ENCODE results near the gene TSPEAR.
"Not testable (repeated sequence)": the region's sequence is repeated elsewhere in the genome, so short reads cannot be mapped to it uniquely, and the experiment has no call there.

The TSPEAR gene

DNA sequence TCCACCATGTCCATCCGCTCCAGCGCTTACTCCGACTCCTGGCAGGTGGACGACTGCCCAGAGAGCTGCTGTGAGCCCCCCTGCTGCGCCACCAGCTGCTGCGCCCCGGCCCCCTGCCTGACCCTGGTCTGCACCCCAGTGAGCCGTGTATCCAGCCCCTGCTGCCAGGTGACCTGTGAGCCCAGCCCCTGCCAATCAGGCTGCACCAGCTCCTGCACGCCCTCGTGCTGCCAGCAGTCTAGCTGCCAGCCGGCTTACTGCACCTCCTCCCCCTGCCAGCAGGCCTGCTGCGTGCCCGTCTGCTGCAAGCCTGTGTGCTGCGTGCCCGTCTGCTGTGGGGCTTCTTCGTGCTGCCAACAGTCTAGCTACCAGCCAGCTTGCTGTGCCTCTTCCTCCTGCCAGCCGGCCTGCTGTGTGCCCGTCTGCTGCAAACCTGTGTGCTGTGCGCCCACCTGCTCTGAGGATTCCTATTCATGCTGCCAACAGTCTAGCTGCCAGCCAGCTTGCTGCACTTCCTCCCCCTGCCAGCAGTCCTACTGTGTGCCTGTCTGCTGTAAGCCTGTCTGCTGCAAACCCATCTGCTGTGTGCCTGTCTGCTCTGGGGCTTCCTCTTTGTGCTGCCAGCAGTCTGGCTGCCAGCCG is 84.1 kb downstream of the TSPEAR start:
- H3K27me3 Mint-ChIP-seq (ENCODE audit: low read depth); H3K4me3 Mint-ChIP-seq; H3K4me1 Mint-ChIP-seq (ENCODE audit: low read depth); H3K27ac Mint-ChIP-seq; DNase-seq (ENCODE audit: low spot score): not testable (repeated sequence)
- Mint-ChIP-seq H3K9me3 (peaks cover 55% of the 10 kb centered on the region), H3K36me3 (ENCODE audit: low read depth) (peaks cover 17% of the 10 kb centered on the region)

DNA sequence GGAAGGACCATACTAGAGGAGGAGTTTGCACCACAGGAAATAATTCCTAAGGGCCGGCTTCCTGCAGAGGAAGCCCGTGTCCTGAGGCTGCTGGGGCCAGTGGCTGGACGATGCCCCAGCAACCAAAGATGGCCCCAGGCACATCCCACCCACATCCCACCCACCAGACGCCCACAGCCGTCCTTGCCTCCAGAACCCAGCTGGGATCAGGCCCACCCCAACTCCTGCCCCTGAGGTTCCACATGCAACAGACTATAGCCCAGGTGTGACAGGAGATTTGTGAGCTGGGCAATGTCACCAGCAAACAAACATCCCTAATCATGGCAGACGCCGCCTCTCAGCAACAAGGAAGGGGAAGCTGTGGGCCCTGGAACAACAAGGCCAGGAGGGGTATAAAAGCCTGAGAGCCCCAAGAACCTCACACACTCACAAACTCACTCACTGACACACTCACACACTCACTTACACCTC is 84.7 kb downstream of the TSPEAR start, which contains the start of gene KRTAP10-9:
Gene KRTAP10-9 (plus strand): TSS at position 421 of the 471 bp plus-strand sequence. CDS start 79 bp downstream, outside the sequence.
- peaks cover 6% of the 10 kb centered on the region for H3K4me1 Mint-ChIP-seq (ENCODE audit: low read depth)
- peaks cover 3% of the 10 kb centered on the region for H3K27me3 Mint-ChIP-seq (ENCODE audit: low read depth)
- H3K27ac Mint-ChIP-seq: no peak within 1 kb of the TSS
- H3K36me3 Mint-ChIP-seq (ENCODE audit: low read depth): peaks cover 14% of the 10 kb centered on the region
- no peak for DNase-seq (ENCODE audit: low spot score)
- H3K4me3 Mint-ChIP-seq: no peak within 1 kb of the TSS
- H3K9me3 Mint-ChIP-seq: peaks cover 55% of the 10 kb centered on the region

DNA sequence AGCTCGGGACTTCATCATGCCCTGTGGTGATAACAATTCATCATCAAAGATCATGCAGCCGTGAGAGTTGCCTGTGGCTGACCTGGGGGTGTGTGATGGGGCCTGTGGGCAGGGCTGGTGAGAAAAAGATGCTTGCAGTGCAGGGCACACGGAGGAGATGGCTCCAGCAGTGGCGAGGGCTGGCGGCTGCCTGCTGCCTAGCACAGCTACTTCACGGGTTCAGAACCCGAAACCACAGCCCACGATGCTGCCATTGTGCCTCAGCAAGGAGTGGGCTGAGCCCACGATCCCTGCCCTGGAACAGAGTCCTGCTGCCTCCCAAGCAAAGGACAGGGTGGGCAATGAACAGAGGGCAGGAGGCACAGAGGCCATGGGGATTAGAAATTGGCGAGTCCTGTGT is 85.1 kb downstream of the TSPEAR start:
- peaks cover 6% of the 10 kb centered on the region for H3K4me1 Mint-ChIP-seq (ENCODE audit: low read depth)
- H3K9me3 Mint-ChIP-seq: peaks cover 52% of the 10 kb centered on the region
- no peak overlapping the region for H3K4me3 Mint-ChIP-seq
- DNase-seq (ENCODE audit: low spot score): no peak
- H3K36me3 Mint-ChIP-seq (ENCODE audit: low read depth): peaks cover 12% of the 10 kb centered on the region
- H3K27ac Mint-ChIP-seq: no peak overlapping the region
- peaks cover 3% of the 10 kb centered on the region for H3K27me3 Mint-ChIP-seq (ENCODE audit: low read depth)

DNA sequence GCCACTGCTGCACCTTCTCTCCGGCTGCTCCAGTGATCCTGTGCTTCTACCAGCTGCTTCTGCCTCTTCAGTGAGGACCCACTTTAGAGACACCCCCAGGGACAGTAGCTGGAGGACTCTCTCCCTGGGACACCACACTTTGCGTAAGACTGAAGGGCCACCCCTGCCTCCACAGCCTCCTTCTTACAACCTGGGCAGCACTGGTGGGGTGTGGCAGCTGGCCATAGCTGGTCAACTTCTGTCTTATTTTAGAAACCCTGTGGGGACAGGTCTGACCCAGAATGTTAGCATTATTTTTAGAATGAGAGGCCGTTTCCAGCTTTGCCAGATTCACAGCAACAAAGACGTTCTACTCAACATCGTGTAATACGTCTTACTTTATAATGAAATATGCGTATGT is 85.6 kb downstream of the TSPEAR start:
- no peak overlapping the region for H3K4me3 Mint-ChIP-seq
- peaks cover 6% of the 10 kb centered on the region for H3K4me1 Mint-ChIP-seq (ENCODE audit: low read depth)
- DNase-seq (ENCODE audit: low spot score): no peak
- H3K36me3 Mint-ChIP-seq (ENCODE audit: low read depth): peaks cover 10% of the 10 kb centered on the region
- no peak overlapping the region for H3K27ac Mint-ChIP-seq
- peaks cover 49% of the 10 kb centered on the region for H3K9me3 Mint-ChIP-seq
- peaks cover 3% of the 10 kb centered on the region for H3K27me3 Mint-ChIP-seq (ENCODE audit: low read depth)

DNA sequence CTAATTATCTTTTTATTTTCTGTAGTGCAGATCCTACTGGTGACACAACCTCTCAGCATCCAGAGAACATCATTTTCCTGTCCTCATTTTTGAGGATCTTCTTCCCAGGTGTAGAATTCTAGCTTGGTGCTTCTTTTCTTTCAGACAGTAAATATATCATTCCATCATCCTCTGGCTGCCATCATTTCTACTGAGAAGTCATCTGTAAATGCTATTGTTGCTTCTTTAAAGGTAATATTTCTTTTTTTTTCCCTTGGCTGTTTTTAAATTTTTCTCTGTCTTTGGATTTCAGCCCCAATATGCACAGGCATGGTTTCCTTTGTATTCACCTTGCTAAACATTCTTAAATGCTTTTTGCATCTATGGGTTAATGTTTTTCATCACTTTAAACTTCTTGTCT is 87.8 kb downstream of the TSPEAR start:
- Mint-ChIP-seq H3K4me1 (ENCODE audit: low read depth) (peaks cover 8% of the 10 kb centered on the region), H3K4me3 (no peak overlapping the region), H3K9me3 (peaks cover 60% of the 10 kb centered on the region), H3K27ac (no peak overlapping the region), H3K36me3 (ENCODE audit: low read depth) (peaks cover 26% of the 10 kb centered on the region), H3K27me3 (ENCODE audit: low read depth) (peaks cover 3% of the 10 kb centered on the region)
- DNase-seq (ENCODE audit: low spot score): no peak

DNA sequence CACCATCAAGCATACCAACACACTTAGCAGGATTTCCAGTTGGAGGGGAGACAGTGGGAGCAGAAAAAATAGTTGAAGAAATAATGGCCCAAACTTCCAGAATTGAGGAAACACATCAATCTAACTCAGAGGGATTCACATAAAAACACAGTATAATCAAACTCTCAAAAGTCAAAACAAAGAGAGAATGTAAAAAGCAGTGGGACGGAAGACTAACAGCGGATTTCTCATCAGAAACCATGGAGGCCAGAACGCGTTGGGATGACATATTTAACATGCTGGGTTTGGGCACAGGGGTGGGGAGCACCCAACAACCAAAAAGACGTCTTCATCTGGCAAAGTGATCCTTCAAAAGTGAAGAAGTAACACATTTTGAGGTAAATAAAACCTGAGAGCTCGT is 91.5 kb downstream of the TSPEAR start:
- peaks cover 3% of the 10 kb centered on the region for H3K27me3 Mint-ChIP-seq (ENCODE audit: low read depth)
- H3K4me3 Mint-ChIP-seq: no peak overlapping the region
- no peak overlapping the region for H3K27ac Mint-ChIP-seq
- peaks cover 63% of the 10 kb centered on the region for H3K9me3 Mint-ChIP-seq
- peaks cover 30% of the 10 kb centered on the region for H3K36me3 Mint-ChIP-seq (ENCODE audit: low read depth)
- no peak for DNase-seq (ENCODE audit: low spot score)
- peaks cover 9% of the 10 kb centered on the region for H3K4me1 Mint-ChIP-seq (ENCODE audit: low read depth)

DNA sequence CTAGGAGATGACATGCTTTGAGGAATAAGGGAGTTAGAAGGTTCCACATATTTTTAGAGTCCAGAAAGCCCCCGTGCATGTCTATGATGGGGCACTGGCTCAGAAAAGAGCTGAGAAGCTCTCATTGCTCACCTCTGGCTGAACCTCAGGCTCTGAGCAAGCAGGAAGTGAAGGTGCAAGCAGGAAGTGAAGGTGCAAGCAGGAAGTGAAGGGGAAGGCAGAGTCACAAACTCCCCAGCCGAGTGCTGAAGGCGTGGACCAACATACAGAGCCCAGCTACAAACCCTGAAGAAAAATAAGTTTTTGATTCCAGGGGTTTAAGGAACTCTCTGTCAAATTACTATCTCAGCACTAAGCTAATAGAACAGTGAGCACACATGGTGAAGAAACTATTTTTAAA is 92.5 kb downstream of the TSPEAR start:
- H3K4me1 Mint-ChIP-seq (ENCODE audit: low read depth): peaks cover 9% of the 10 kb centered on the region
- H3K4me3 Mint-ChIP-seq: peak overlapping the region; percentile 62
- H3K36me3 Mint-ChIP-seq (ENCODE audit: low read depth): peaks cover 26% of the 10 kb centered on the region
- H3K9me3 Mint-ChIP-seq: peaks cover 53% of the 10 kb centered on the region
- peak; percentile 15 for DNase-seq (ENCODE audit: low spot score)
- H3K27ac Mint-ChIP-seq: peak overlapping the region; percentile 73
- H3K27me3 Mint-ChIP-seq (ENCODE audit: low read depth): peaks cover under 1% of the 10 kb centered on the region

DNA sequence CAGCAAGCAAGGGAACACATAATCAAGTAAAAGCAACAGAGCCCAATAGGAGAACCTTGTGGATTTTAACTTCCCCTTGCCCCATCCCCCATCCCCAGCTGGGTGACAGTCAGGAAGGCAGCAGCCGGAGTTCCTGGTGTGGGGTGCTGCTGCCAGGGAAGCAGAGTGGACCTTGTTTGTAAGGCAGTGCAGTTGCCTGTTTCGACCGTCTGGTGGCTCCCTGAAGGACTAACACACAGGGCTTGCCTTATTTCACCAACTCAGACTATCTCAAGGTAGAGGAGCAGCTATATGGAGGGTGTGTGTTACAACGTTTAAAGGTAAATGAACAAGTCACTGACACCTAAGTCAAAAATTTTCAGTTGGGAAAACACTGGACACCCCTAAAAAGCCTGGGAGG is 92.9 kb downstream of the TSPEAR start:
- H3K27me3 Mint-ChIP-seq (ENCODE audit: low read depth): no peaks in the 10 kb centered on the region
- peaks cover 49% of the 10 kb centered on the region for H3K9me3 Mint-ChIP-seq
- H3K27ac Mint-ChIP-seq: peak overlapping the region; percentile 73
- no peak for DNase-seq (ENCODE audit: low spot score)
- H3K4me1 Mint-ChIP-seq (ENCODE audit: low read depth): peaks cover 9% of the 10 kb centered on the region
- peaks cover 26% of the 10 kb centered on the region for H3K36me3 Mint-ChIP-seq (ENCODE audit: low read depth)
- H3K4me3 Mint-ChIP-seq: peak overlapping the region; percentile 62

DNA sequence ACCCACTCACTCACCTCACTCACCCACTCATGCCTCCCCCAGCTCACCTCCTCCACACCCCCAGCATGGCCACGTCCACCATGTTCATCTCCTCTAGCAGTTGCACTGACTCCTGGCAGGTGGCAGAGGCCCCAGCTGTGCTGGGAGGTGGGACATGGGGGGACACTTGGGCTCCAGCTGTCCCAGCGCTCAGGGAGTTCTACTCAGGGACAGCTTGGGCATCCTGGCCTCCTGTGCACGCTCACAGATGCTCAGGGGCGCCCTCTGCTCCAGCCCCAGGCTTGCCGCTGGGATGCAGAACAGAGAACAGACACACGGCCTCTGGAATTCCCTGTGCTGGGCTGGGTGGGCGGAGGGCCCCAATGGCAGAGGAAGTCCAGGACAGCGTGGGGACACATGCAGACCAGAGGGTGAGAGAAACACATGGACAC is 94.3 kb downstream of the TSPEAR start:
- Mint-ChIP-seq H3K27ac (no peak overlapping the region), H3K4me3 (no peak overlapping the region), H3K4me1 (ENCODE audit: low read depth) (peaks cover 9% of the 10 kb centered on the region), H3K36me3 (ENCODE audit: low read depth) (peaks cover 23% of the 10 kb centered on the region), H3K9me3 (peaks cover 39% of the 10 kb centered on the region), H3K27me3 (ENCODE audit: low read depth) (no peaks in the 10 kb centered on the region)
- no peak for DNase-seq (ENCODE audit: low spot score)

DNA sequence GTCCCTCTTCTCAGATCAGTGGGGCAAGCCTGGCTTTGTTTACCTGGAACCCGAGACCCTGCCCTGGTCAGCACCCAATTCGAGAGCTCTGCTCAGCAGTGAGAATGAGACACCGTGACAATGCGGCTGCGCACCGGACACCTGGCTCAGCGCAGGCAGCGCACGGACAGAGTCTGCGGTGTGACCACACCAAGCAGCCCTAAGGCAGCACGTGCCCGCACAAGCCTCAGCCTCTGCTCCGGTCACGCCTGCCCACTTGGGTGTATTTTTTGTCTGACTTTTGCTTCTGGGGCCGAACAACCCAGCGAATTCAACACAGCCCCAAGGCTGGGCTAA is 94.8 kb downstream of the TSPEAR start:
- Mint-ChIP-seq H3K4me1 (ENCODE audit: low read depth) (peaks cover 9% of the 10 kb centered on the region), H3K9me3 (peaks cover 34% of the 10 kb centered on the region), H3K36me3 (ENCODE audit: low read depth) (peaks cover 23% of the 10 kb centered on the region), H3K27me3 (ENCODE audit: low read depth) (no peaks in the 10 kb centered on the region), H3K27ac (no peak overlapping the region), H3K4me3 (no peak overlapping the region)
- no peak for DNase-seq (ENCODE audit: low spot score)

DNA sequence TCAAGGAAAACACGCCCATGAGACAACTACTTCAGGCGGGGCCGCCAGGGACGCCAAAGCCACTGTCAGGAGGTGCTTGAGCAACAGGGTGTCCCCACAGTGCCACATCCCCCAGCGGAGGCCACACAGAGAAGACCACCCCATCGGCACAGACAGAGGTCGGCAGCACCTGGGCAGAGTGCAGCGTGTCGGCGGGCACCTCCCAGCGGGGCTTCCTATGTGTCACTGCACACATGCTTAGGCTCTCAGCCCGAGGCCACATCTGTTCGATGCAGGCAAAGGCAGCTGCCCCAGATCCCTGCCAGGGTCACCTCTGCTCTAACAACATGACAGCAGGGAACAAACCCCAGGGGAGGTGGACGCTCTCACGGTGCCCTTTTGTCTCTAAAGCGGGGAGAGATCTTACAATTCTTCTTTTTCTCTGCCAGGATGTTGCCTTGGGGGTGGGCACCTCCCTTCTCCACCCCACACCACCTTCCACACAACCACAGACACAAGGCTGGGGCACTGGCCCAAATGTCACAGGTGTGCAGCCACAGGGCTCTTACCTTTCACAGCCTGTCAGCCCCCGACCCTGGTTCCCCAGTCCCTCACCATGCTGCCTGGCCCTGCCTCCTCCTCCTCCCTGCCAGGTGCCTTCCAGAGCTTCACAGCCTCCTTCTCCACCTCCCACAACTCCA is 95.3 kb downstream of the TSPEAR start:
- Mint-ChIP-seq H3K9me3 (peaks cover 39% of the 10 kb centered on the region), H3K27me3 (ENCODE audit: low read depth) (no peaks in the 10 kb centered on the region), H3K4me3 (no peak overlapping the region), H3K36me3 (ENCODE audit: low read depth) (peaks cover 23% of the 10 kb centered on the region), H3K27ac (peak overlapping the region; percentile 36), H3K4me1 (ENCODE audit: low read depth) (peaks cover 9% of the 10 kb centered on the region)
- DNase-seq (ENCODE audit: low spot score): no peak

DNA sequence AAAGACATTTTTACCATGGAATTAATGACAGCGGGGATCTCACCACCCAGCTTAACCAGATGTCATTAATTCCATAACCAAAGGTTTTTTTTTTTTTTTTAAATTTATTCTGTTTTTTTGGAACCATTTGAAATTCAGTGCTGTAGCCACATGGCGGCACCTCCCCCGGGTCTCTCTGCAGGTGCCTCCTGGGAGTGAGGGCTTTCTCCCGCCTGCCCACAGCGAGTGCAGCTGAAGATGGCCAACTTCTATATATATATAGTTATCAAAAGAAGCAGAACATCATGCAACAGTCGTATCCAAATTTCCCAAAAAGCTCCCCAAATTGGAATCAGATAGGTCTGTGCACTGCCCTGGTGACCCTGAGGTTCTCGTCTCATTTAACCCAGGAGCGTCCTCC is 95.9 kb downstream of the TSPEAR start:
- Mint-ChIP-seq H3K27me3 (ENCODE audit: low read depth) (no peaks in the 10 kb centered on the region), H3K27ac (no peak overlapping the region), H3K9me3 (peaks cover 39% of the 10 kb centered on the region), H3K36me3 (ENCODE audit: low read depth) (peaks cover 20% of the 10 kb centered on the region), H3K4me1 (ENCODE audit: low read depth) (peaks cover 9% of the 10 kb centered on the region), H3K4me3 (no peak overlapping the region)
- DNase-seq (ENCODE audit: low spot score): no peak

DNA sequence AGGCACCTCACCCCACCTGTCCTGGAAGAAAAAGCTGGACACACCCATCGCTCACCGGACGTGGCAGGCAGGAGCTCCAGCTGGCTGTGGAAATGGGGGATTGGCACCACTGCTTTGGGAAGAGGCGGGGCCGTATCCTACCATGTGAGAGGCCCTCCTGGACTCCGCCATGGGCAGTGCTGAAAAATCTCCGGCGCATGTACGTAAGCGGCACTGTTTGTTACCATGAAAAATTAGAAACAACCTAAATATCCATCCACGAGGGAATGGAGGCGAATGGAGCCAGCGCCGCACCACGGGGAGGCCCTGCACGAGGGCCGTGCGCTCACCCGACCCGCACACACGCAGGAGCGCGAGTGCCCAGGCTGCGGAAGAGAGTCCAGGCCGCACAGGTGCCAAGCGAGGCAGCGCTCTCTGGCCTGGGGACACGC is 96.4 kb downstream of the TSPEAR start:
- Mint-ChIP-seq H3K4me1 (ENCODE audit: low read depth) (peaks cover 9% of the 10 kb centered on the region), H3K27ac (no peak overlapping the region), H3K9me3 (peaks cover 38% of the 10 kb centered on the region)

DNA sequence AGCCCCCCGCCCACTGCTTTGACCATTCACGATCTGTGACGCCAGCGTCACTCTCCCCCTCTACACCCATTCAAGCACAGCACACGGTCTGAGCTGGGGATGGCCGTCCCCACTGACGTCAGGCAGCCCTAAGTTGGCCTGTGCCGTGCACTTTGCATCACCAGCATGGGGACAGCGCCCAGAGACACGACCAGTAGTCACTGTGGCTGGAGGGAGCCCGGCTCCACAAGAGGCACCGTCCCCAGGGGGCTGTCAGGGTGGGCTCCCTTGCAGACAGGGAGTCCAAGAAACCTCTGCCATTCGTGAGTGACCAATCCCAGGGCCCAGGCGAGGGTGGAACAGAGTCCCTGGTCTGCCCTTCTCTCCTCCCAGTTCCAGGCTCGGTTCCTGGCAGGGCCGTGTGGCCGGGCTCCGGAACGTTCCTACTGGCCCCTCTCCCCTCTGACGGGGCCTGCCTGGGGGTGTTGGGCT is 97.2 kb downstream of the TSPEAR start:
- Mint-ChIP-seq H3K4me3 (no peak overlapping the region), H3K9me3 (peaks cover 38% of the 10 kb centered on the region), H3K27ac (no peak overlapping the region), H3K27me3 (ENCODE audit: low read depth) (no peaks in the 10 kb centered on the region), H3K4me1 (ENCODE audit: low read depth) (peaks cover 7% of the 10 kb centered on the region), H3K36me3 (ENCODE audit: low read depth) (peaks cover 10% of the 10 kb centered on the region)
- DNase-seq (ENCODE audit: low spot score): no peak

More for the DNA sequence above, 96.4 kb downstream of the TSPEAR start:
- H3K27me3 Mint-ChIP-seq (ENCODE audit: low read depth): no peaks in the 10 kb centered on the region
- DNase-seq (ENCODE audit: low spot score): no peak
- peaks cover 18% of the 10 kb centered on the region for H3K36me3 Mint-ChIP-seq (ENCODE audit: low read depth)
- H3K4me3 Mint-ChIP-seq: no peak overlapping the region

Measured in T-helper 2 cell treated with Interferon-gamma antibody and Interleukin-4, amounts not matched to agents 5 μg/mL and 100 μg/mL, for 36 hours (primary cell).